GM18526 (cell line): ENCODE results near the gene ENDOV.

Experiments used
- POLR2A ChIP-seq: IDR thresholded peaks from 3 replicates; pipeline ENCODE4 v1.6.1; 2011; ENCODE audit not compliant: insufficient read length; ENCODE audit errors: extremely low read depth

ENDOV gene

DNA sequence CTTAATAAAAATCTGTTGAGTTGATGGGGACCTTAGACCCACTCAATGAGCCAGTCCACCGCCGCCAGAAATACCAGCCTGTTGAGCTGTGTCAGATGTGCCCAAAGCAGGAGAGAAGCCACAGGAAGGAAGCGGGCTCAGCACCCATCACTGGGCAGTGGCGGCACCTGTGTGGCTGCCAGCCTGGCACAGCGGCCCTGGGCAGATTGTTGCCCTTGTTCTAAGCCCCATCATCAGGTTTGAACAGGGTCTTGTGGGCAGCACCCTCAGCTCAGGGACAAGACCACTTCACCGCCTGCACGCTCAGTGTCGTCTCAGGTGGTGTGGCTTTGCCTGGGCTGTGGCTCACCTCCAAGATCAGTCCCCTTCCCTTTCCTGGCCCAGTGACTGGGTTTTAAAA lies 9.3 kb downstream of the ENDOV start:
- TF ChIP-seq POLR2A, result no peak

DNA sequence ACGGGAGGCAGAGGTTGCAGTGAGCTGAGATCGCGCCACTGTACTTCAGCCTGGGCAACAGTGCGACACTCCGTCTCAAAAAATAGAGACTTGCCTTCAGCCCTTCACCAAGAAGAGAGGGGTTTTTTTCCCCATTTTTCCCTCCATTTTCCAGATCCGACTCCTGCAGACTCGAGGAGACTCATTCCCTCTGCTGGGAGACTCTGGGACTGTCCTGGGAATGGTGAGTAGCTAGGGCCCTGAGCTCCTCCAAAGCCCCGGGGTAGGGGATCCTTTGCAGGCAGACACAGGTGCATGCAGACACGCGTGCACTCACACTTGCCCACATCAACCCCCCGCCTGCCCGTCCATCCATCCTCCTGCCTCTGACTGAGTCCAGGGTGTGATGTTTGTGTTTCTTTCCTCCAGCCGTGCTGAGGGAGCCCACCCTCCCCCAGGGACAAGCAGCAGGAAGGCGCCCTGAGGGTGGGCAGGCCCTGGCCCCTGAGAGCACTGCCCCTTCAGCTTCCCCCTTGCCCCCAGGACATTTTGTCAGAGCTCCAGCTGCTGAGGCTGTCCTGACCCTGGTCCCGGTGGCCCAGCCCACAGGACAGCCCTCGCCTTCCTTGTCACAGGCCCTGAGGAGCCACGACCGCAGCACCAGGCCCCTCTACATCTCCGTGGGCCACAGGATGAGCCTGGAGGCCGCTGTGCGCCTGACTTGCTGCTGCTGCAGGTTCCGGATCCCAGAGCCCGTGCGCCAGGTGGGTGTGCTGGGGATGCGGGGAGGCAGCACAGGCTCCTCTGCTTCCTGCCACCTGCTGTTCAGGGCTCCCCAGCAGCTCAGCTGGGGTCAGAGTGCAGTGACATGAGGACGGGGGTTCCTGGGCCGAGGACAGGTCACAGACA lies 10.2 kb downstream of the ENDOV start:
- TF ChIP-seq POLR2A, result no peak

DNA sequence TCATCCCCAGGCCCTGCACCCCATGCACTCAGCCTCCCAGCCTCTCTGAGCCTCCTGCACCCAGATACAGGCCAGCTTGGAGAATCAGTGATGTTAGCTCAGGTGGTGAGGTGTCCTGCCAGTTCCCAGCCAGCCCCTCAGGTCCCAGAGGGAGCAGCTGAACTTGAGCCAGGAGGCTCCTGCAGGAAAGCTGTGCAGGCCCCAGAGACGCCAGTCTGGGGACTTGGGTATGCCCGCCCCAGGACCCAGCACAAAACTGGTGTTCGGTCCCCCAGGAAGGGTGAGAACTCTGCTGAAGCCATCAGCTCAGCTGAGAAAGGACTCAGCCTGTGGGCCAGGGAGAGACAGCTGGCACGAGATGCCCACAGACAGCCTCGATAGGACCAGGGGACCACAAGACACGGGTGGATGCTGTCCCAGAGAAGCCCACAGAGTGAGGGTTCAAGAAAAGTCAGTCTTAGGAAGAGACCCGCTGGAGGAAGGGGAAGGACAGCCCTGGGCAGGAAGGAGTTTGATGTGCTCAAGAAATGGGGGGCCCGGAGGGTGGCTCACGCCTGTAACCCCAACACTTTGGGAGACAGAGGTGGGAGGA lies 11.0 kb downstream of the ENDOV start:
- no peak for TF ChIP-seq POLR2A

DNA sequence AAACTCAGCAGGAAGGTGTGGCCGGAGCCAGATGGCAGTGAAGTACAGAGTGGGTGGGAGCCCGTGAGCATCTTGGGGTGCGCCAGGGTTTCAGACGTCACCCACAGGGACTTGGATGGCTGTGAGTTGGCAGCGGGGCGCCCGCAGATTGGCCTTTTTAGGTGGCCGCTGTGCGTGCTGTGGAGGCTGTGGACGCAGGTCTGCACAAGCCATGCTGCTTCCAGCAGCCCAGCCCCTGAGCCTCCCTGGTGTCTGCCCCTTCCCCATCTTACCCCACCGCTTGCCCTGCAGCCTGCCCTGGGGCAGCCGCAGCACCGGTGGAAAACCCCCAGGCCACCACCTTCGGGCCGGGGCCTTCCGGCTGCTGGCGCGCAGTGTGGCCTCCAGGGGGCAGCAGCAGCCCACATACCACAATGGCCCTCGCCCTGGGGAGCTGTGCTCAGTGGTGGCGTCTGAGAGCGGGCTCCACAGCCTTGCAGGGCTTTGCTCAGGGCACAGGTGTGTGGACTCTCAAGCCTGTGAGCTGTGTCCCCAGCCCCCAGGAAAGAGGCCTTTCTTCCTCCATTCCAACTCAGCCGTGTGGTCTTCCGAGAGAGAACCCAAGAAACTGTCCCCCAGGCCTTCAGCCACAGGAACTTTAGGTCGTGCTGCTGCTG lies 11.8 kb downstream of the ENDOV start:
- TF ChIP-seq POLR2A, result no peak

DNA sequence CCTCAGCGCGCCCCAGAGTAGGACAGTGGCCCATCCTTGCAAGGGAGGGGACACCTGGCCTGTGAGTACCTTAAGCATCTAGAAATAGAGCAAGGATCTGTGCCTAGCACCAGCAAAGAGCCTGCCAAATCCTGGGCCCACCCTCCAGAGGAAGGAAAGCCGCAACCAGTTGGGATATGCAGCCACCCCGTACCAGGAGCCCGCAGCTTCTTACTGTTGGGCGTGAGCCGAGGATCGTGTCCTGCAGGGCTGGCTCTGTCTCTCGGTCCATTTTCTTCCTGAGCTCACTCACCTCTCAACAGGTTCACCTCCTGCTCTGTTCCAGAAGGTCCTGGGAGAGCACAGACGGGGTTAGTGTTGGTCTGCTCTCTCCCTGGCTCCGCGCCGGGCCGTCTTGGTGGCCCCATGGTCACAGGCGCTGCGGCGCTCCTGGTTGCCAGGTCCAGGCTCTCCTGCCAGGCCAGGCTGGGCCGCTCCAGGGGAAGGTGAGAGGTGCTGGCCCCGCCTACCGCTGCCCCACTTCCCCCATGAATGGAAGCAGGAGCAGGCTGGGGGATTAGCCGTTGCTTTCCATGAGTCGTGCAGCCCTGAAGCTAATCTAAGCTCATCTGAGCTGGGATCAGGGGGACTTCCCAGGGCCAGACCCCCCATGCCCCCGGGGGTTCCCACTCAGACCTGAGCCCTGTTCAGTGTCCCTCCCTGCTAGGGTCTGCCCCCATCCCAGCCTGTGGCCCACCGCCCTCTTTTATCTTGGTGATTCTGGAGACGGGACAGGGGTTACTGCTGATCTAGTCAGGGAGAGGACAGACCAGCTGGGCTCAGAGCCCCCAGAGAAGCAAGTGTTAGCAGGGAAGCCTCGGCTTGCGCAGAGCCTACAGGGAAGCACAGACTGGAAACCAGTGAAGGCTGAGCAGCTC lies 12.7 kb downstream of the ENDOV start:
- TF ChIP-seq POLR2A, result no peak

DNA sequence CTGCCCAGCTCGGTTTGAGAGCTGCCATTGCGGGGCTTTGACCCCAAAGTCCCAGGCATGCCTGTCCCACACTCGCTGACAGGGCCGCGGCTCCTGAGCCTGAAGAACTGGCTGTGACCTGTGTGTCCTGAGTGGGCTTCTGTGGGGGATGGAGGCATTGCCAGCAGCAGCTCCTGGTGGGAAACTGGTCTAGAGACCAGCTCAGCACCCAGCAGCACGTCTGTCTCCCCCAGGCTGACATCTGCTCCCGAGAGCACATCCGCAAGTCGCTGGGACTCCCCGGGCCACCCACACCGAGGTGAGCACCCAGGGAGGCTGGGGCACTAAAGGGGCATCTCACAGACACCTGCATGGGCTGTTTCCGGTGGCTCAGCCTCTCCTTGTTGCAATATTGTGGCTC lies 13.4 kb downstream of the ENDOV start:
- no peak for TF ChIP-seq POLR2A

DNA sequence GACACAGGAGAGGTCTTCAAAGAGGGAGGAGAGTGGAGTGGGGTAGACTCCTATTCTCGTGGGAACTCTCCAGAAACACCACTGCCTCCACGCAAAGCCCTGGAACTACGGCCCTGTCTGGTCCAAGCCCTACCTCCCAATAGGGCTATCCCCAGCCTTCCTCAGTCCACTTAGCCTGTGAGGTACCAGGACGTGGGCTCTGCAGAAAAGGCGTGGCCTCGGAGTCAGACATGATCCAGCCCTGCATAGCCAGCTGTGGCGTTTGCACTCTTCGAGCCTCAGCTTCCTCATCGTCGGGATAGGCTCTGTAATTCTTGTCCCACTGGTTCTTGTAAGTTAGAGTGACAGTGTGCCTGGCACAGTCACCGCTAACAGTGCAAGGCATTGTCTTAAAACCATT lies 13.8 kb downstream of the ENDOV start:
- no peak for TF ChIP-seq POLR2A

DNA sequence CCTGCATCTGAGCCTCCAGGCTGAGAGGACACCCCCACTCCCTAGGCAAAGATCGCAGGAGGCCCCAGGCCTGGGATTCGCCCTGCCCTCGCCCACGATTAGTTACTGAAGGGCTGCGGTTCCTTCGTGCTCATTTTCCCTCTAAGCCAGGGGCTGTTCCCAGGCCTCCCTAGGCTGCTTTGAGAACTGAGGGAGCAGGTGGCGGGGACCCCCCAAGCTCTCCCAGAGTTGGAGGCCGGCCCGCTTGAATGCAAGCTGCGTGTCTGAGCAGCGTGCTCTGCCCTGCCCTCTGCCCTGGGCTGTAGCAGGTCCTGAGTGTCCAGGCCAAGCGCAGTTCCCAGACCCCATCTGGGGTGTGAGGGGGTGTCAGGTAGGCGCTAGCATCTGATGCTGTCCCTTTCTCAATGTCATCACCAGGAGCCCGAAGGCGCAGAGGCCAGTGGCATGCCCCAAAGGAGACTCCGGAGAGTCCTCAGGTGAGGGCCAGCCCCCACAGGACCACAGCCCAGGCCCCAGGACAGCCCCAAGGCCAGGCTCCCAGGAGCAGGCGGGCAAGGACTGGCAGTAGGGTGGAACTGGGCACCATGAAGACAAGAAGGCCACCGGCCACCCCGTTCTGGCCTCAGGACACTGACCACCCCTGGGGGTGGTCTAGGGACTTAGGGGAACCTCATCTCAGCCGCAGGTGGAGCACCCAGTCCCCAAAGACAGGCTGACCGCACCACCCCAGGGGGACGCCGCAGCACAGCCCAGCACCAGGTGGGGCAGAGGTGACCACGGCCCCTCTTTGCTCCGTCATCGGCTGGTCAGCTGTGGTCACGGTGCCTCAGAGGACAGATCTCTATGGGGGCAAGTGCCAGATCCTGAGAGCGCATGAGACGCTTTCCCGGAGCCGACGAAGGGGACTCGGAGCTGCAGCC lies 14.6 kb downstream of the ENDOV start:
- no peak for TF ChIP-seq POLR2A

DNA sequence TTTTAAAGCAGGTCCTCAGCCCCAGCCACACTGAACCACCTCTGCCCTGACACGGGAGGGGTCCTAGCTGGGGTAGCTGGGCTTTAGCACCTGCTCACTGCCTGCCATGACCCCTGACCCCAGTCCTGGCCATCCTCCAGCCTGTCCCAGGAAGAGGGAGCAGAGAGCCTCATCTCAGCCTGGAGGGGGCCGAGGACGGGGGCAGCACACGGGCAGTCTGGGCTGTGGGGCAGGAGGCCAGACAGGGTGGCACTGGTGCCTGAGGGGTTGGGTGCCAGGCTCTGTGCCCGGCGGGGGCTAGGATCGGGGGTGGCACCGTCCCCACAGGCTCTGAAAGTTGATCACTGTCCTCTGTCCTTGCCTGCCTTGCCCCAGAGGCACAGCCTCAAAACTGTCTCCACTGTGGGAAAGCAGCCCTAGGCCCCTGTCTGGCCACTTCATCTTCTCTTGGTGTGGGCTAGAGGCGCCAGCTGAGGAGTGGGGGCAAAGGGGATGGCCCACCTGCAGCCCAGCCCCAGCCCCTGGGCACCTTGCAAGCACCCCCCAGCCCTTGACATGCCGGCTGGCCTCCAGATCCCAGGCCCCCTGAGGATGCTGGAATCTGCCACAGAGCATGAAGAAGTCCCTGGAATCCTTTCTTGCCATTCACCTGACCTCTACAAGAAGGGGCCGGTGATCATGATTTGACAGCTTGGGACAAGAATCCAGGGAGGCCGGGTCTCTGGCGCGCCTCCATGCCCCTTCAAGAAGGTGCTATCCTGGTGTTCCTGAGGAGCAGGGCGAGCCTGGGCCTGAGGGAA lies 15.7 kb downstream of the ENDOV start:
- TF ChIP-seq POLR2A, result no peak

DNA sequence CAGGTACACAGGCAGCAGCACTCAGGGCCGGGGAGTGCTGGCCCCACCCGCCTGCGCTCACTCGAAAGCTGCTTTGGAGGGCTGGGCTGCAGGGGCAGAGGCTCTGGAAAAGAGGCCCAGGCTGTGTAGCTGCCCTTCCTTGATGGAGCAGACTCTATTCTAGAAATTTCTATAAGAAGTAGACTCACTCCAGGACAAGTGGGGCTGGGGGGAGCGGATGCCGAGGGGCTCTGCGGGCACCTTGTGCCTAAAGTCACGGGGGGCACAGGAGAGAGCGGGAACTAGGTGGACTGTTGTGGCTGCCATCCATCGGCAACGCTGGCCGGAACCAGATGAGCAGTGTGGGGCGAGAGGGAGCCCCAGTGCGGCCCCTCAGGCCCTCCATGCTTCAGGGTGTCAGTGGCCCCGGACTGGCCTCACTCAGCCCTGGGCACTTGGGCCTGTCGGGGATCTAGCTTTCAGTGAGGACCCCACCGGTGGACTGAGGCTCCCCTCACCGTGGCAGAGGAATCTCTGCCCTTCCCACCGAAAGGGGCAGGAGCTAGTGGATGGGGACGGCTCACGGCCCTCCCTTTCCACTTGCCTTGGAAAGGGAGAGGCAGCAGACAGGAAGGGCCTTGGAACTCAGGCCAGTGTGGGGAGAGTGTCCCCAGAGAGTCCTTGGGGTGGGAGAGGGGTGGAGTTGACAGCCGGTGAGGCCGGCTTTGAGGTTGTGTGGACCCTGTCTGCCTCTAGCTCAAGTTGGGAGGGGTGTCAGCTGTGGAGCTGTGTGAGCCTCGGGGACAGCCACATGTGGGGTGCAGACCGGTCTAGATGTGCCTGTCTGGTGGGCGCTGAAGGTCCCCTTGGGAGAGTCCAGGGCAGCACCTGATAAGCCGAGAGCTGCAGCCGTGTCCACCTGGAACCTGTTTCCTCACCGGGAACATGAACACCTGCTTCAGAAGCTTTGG lies 16.6 kb downstream of the ENDOV start:
- no peak for TF ChIP-seq POLR2A

DNA sequence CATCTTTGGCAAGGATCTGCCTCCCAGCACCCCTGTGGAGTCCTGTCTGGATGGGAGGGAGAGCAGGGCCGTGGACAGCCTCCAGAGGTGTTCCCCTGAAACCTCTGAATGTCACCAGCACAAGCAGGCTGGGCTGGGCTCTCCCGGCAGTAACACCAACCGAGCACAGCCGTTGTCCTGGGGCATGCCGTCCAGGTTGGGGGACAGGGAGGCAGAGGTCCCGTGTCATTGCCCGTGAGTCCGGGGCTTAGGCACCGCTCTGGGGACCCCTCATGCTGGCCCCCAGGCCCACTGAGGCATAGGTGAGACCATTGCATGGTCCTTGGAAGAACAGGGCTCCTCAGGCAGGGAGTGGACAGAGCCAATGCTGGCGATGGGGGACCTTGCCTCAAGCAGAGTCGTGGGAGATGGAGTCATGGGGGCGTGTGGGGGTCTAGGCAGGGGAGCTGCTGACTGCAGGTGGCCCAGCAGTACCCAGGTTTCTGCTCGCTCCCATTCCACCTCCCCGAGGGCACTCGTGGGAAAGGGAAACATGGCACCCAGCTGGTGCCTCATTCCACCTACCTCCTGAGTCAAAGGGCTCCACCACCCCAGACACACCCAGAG lies 17.5 kb downstream of the ENDOV start:
- no peak for TF ChIP-seq POLR2A
